ENCODE data around the gene ZNRF1.

Gene ZNRF1

GRCh38 chr16:74951681-74952080, 47.1 kb upstream of the ZNRF1 start:
- no peak overlapping the region for H2BK12ac ChIP-seq (ENCODE audit: low read length)
- no peak overlapping the region for H3K4ac ChIP-seq (ENCODE audit: low read depth, low read length)
- no peaks in the 10 kb centered on the region for H3K9me3 ChIP-seq (ENCODE audit: insufficient read depth, low read depth, low read length)
- no peak overlapping the region for H3K4me2 ChIP-seq (ENCODE audit: low read length)
- H3K9ac ChIP-seq (ENCODE audit: low read length), result no peak overlapping the region
- no peak overlapping the region for H3K27ac ChIP-seq (ENCODE audit: low read depth, low read length)
- H3K23ac ChIP-seq (ENCODE audit: low read length), result no peak overlapping the region
- H4K12ac ChIP-seq (ENCODE audit: low read depth, low read length), result no peak overlapping the region
- no peaks in the 10 kb centered on the region for H3K79me1 ChIP-seq (ENCODE audit: low read length)
- no peak overlapping the region for H2BK5ac ChIP-seq (ENCODE audit: low read depth, low read length, poor library complexity)
- H3K36me3 ChIP-seq (ENCODE audit: control insufficient read depth in 1 of 2, insufficient read depth in 2 of 2, low read length in 2 of 2), result peaks cover 9 to 32% of the 10 kb centered on the region in 2 experiments
- H3K4me3 ChIP-seq (ENCODE audit: low read depth, low read length), result no peak overlapping the region
- no peaks in the 10 kb centered on the region for H3K79me2 ChIP-seq (ENCODE audit: control insufficient read depth, insufficient read depth, low read length, poor library complexity)
- no peak overlapping the region for H4K8ac ChIP-seq (ENCODE audit: low read depth, low read length)
- no peak overlapping the region for H4K91ac ChIP-seq (ENCODE audit: low read depth, low read length)
- H3K27me3 ChIP-seq (ENCODE audit: insufficient read depth, low read length), result no peaks in the 10 kb centered on the region
- H2AK5ac ChIP-seq (ENCODE audit: low read length), result no peak overlapping the region
- peaks cover 4 to 5% of the 10 kb centered on the region in 2 experiments for H3K4me1 ChIP-seq (ENCODE audit: control insufficient read depth in 1 of 2, insufficient read depth in 2 of 2, low read length in 2 of 2)
- H2BK120ac ChIP-seq (ENCODE audit: insufficient read depth, low read length, poor library complexity), result no peak overlapping the region
- H3K18ac ChIP-seq (ENCODE audit: low read length), result no peak overlapping the region
- no peak overlapping the region for H2AFZ ChIP-seq (ENCODE audit: insufficient read depth, low read length, poor library complexity)
- WGBS (ENCODE audit: extremely low coverage, insufficient coverage, insufficient read length), result no CpG with 5 or more reads among the region's 4 CpGs
- DNase-seq, result no peak
- no peak overlapping the region for H3K14ac ChIP-seq (ENCODE audit: low read length)

- no CpG with 5 or more reads among the region's 4 CpGs for WGBS (ENCODE audit: extremely low coverage, insufficient coverage, insufficient read length)
Observed at GRCh38 chr16:74954763-74955162, 44.1 kb upstream of the ZNRF1 start.

GRCh38 chr16:74973304-74973703, 25.5 kb upstream of the ZNRF1 start:
- no peak overlapping the region for H3K4ac ChIP-seq (ENCODE audit: low read depth, low read length)

More at GRCh38 chr16:74954763-74955162, 44.1 kb upstream of the ZNRF1 start:
- DNase-seq, result no peak
- no peak overlapping the region for H3K27ac ChIP-seq (ENCODE audit: low read depth, low read length)
- H2AK5ac ChIP-seq (ENCODE audit: low read length), result no peak overlapping the region
- no peaks in the 10 kb centered on the region for H3K4me1 ChIP-seq (ENCODE audit: control insufficient read depth in 1 of 2, insufficient read depth in 2 of 2, low read length in 2 of 2)
- no peak overlapping the region for H2AFZ ChIP-seq (ENCODE audit: insufficient read depth, low read length, poor library complexity)
- no peaks in the 10 kb centered on the region for H3K79me2 ChIP-seq (ENCODE audit: control insufficient read depth, insufficient read depth, low read length, poor library complexity)
- no peak overlapping the region for H4K91ac ChIP-seq (ENCODE audit: low read depth, low read length)
- no peak overlapping the region for H3K4ac ChIP-seq (ENCODE audit: low read depth, low read length)
- no peak overlapping the region for H4K8ac ChIP-seq (ENCODE audit: low read depth, low read length)
- H3K18ac ChIP-seq (ENCODE audit: low read length), result no peak overlapping the region
- no peaks in the 10 kb centered on the region for H3K79me1 ChIP-seq (ENCODE audit: low read length)
- H3K36me3 ChIP-seq (ENCODE audit: control insufficient read depth in 1 of 2, insufficient read depth in 2 of 2, low read length in 2 of 2), result peaks cover 11 to 34% of the 10 kb centered on the region in 2 experiments
- no peak overlapping the region for H2BK5ac ChIP-seq (ENCODE audit: low read depth, low read length, poor library complexity)
- H3K4me3 ChIP-seq (ENCODE audit: low read depth, low read length), result no peak overlapping the region
- H3K27me3 ChIP-seq (ENCODE audit: insufficient read depth, low read length), result no peaks in the 10 kb centered on the region
- H3K23ac ChIP-seq (ENCODE audit: low read length), result no peak overlapping the region
- H3K9me3 ChIP-seq (ENCODE audit: insufficient read depth, low read depth, low read length), result no peaks in the 10 kb centered on the region
- no peak overlapping the region for H3K4me2 ChIP-seq (ENCODE audit: low read length)
- no peak overlapping the region for H2BK12ac ChIP-seq (ENCODE audit: low read length)
- H4K12ac ChIP-seq (ENCODE audit: low read depth, low read length), result no peak overlapping the region
- no peak overlapping the region for H2BK120ac ChIP-seq (ENCODE audit: insufficient read depth, low read length, poor library complexity)
- no peak overlapping the region for H3K9ac ChIP-seq (ENCODE audit: low read length)
- no peak overlapping the region for H3K14ac ChIP-seq (ENCODE audit: low read length)

GRCh38 chr16:74975591-74975990, 23.2 kb upstream of the ZNRF1 start:
- Histone ChIP-seq H3K36me3 (ENCODE audit: control insufficient read depth in 1 of 2, insufficient read depth in 2 of 2, low read length in 2 of 2) (peaks cover 11 to 13% of the 10 kb centered on the region in 2 experiments), H3K79me2 (ENCODE audit: control insufficient read depth, insufficient read depth, low read length, poor library complexity) (no peaks in the 10 kb centered on the region), H2BK5ac (ENCODE audit: low read depth, low read length, poor library complexity) (no peak overlapping the region), H3K18ac (ENCODE audit: low read length) (no peak overlapping the region), H3K4me3 (ENCODE audit: low read depth, low read length) (no peak overlapping the region), H3K4me2 (ENCODE audit: low read length) (no peak overlapping the region), H3K79me1 (ENCODE audit: low read length) (no peaks in the 10 kb centered on the region), H4K91ac (ENCODE audit: low read depth, low read length) (no peak overlapping the region), H3K27ac (ENCODE audit: low read depth, low read length) (no peak overlapping the region), H3K4ac (ENCODE audit: low read depth, low read length) (no peak overlapping the region), H3K27me3 (ENCODE audit: insufficient read depth, low read length) (no peaks in the 10 kb centered on the region), H2BK12ac (ENCODE audit: low read length) (no peak overlapping the region), H3K23ac (ENCODE audit: low read length) (no peak overlapping the region), H3K9ac (ENCODE audit: low read length) (no peak overlapping the region), H3K14ac (ENCODE audit: low read length) (no peak overlapping the region), H4K8ac (ENCODE audit: low read depth, low read length) (no peak overlapping the region), H2AFZ (ENCODE audit: insufficient read depth, low read length, poor library complexity) (no peak overlapping the region), H2AK5ac (ENCODE audit: low read length) (no peak overlapping the region), H3K4me1 (ENCODE audit: control insufficient read depth in 1 of 2, insufficient read depth in 2 of 2, low read length in 2 of 2) (no peaks in the 10 kb centered on the region), H3K9me3 (ENCODE audit: insufficient read depth, low read depth, low read length) (no peaks in the 10 kb centered on the region), H4K12ac (ENCODE audit: low read depth, low read length) (no peak overlapping the region), H2BK120ac (ENCODE audit: insufficient read depth, low read length, poor library complexity) (no peak overlapping the region)
- WGBS (ENCODE audit: extremely low coverage, insufficient coverage, insufficient read length), result 100% methylated on average over 2 of the region's 5 CpGs
- DNase-seq, result no peak

More at GRCh38 chr16:74973304-74973703, 25.5 kb upstream of the ZNRF1 start:
- no peaks in the 10 kb centered on the region for H3K9me3 ChIP-seq (ENCODE audit: insufficient read depth, low read depth, low read length)
- peaks cover 11 to 13% of the 10 kb centered on the region in 2 experiments for H3K36me3 ChIP-seq (ENCODE audit: control insufficient read depth in 1 of 2, insufficient read depth in 2 of 2, low read length in 2 of 2)
- no CpG with 5 or more reads among the region's 10 CpGs for WGBS (ENCODE audit: extremely low coverage, insufficient coverage, insufficient read length)
- H3K4me1 ChIP-seq (ENCODE audit: control insufficient read depth in 1 of 2, insufficient read depth in 2 of 2, low read length in 2 of 2), result no peaks in the 10 kb centered on the region
- no peak overlapping the region for H3K27ac ChIP-seq (ENCODE audit: low read depth, low read length)
- no peak overlapping the region for H3K18ac ChIP-seq (ENCODE audit: low read length)
- no peak overlapping the region for H4K12ac ChIP-seq (ENCODE audit: low read depth, low read length)
- H2AFZ ChIP-seq (ENCODE audit: insufficient read depth, low read length, poor library complexity), result no peak overlapping the region
- no peak overlapping the region for H3K9ac ChIP-seq (ENCODE audit: low read length)
- no peak overlapping the region for H3K14ac ChIP-seq (ENCODE audit: low read length)
- no peak overlapping the region for H3K4me3 ChIP-seq (ENCODE audit: low read depth, low read length)
- H4K8ac ChIP-seq (ENCODE audit: low read depth, low read length), result no peak overlapping the region
- no peak overlapping the region for H2BK120ac ChIP-seq (ENCODE audit: insufficient read depth, low read length, poor library complexity)
- H2BK5ac ChIP-seq (ENCODE audit: low read depth, low read length, poor library complexity), result no peak overlapping the region
- no peaks in the 10 kb centered on the region for H3K27me3 ChIP-seq (ENCODE audit: insufficient read depth, low read length)
- no peaks in the 10 kb centered on the region for H3K79me1 ChIP-seq (ENCODE audit: low read length)
- no peak overlapping the region for H3K23ac ChIP-seq (ENCODE audit: low read length)
- no peak overlapping the region for H3K4me2 ChIP-seq (ENCODE audit: low read length)
- no peak overlapping the region for H4K91ac ChIP-seq (ENCODE audit: low read depth, low read length)
- H2BK12ac ChIP-seq (ENCODE audit: low read length), result no peak overlapping the region
- DNase-seq, result no peak
- H2AK5ac ChIP-seq (ENCODE audit: low read length), result no peak overlapping the region
- no peaks in the 10 kb centered on the region for H3K79me2 ChIP-seq (ENCODE audit: control insufficient read depth, insufficient read depth, low read length, poor library complexity)
